HepG2 (cell line): ENCODE data around the gene DNMBP. TPM values are rescaled to one million over a fixed set of nuclear protein-coding genes. Genes with fewer than 3 reads are reported as not detected.

Experiments
- ATAC-seq: fragments of 200-7000 bp; cut with Tn5 transposase; 3 replicates; pipeline ENCODE4 v1.9.1; 2020; ENCODE audit warnings: mild to moderate bottlenecking, moderate library complexity
- BruUV-seq: library from RNA; stranded (reverse); fragments of 400-500 nt; replicated peaks from 2 replicates; lab custom pipeline; 2021; lab: Mats Ljungman, UMichigan
- CTCF ChIA-PET: fragments of 300-600 bp; formaldehyde crosslinking; extraction: SDS; loops from one replicate; lab custom pipeline; 2021; ENCODE audit warnings: low total read pairs, inconsistent platforms, low intra/inter-chr PET ratio; lab: Yijun Ruan, JAX
- POLR2A ChIA-PET: fragments of 350-600 bp; sonication (Branson Sonifier 250); formaldehyde crosslinking; loops from one replicate; lab custom pipeline; 2020; ENCODE audit warnings: antibody characterized with exemption, inconsistent platforms; lab: Yijun Ruan, JAX
- DNase-seq: peaks from one replicate; pipeline ENCODE4 v3.0.0-alpha.2; 2015; ENCODE audit warnings: low spot score
- FAIRE-seq: peaks from 3 replicates; lab custom pipeline; 2011; peaks lifted over from hg19 to GRCh38; lab: Jason Lieb, UNC
- H2AFZ ChIP-seq: one replicate; pipeline ENCODE4 v1.6.1; 2011; ENCODE audit warnings: low read length, inconsistent platforms
- H3K27ac ChIP-seq: fragments of 300-600 bp; 3 replicates; pipeline ENCODE4 v1.8.0; 2011; ENCODE audit warnings: mixed run types, mild to moderate bottlenecking, mixed read lengths, low read length, inconsistent platforms; ENCODE audit not compliant: insufficient read depth; ENCODE audit errors: extremely low read length
- H3K27me3 ChIP-seq, 2 experiments: fragments of 200-600 bp in 1 of 2; 2 replicates in 1 of 2; 3 replicates in 1 of 2; pipeline versions ENCODE4 v1.6.0 to v1.8.0; 2011; ENCODE audit warnings: low read length in 2 of 2, mild to moderate bottlenecking in 2 of 2, moderate library complexity in 2 of 2, inconsistent platforms in 1 of 2; ENCODE audit not compliant: insufficient read depth in 2 of 2, control insufficient read depth in 1 of 2
- H3K36me3 ChIP-seq, 2 experiments: fragments of 200-600 bp in 1 of 2; replicated peaks in 1 of 2; 2 replicates in 1 of 2; 3 replicates in 1 of 2; pipeline versions ENCODE4 v1.5.1 to v1.8.0; 2011; ENCODE audit warnings: low read length in 2 of 2, inconsistent platforms in 1 of 2; ENCODE audit not compliant: insufficient read depth in 2 of 2, control insufficient read depth in 1 of 2
- H3K4me1 ChIP-seq: 2 replicates; pipeline ENCODE4 v1.5.1; 2012; ENCODE audit warnings: low read length, inconsistent platforms; ENCODE audit not compliant: insufficient read depth
- H3K4me2 ChIP-seq: 2 replicates; pipeline ENCODE4 v1.6.0; 2011; ENCODE audit warnings: low read depth, low read length, inconsistent platforms
- H3K4me3 ChIP-seq, 3 experiments: fragments of 200-600 bp in 1 of 3; sonication (generic), shearing (Covaris generic) in 1 of 3; replicated peaks in 1 of 3; 2 replicates each; pipeline ENCODE4 v1.5.1; 2011 to 2016; ENCODE audit warnings: low read length in 3 of 3, inconsistent platforms in 2 of 3, low read depth in 2 of 3, mild to moderate bottlenecking in 2 of 3, control low read depth in 1 of 3, mixed read lengths in 1 of 3; ENCODE audit not compliant: insufficient read depth in 1 of 3
- H3K79me2 ChIP-seq: one replicate; pipeline ENCODE4 v1.6.1; 2011; ENCODE audit warnings: low read length, inconsistent platforms; ENCODE audit not compliant: insufficient read depth
- H3K9ac ChIP-seq: 2 replicates; pipeline ENCODE4 v1.6.0; 2011; ENCODE audit warnings: mild to moderate bottlenecking, low read depth, low read length, inconsistent platforms; ENCODE audit not compliant: insufficient read depth
- H3K9me3 ChIP-seq: 2 replicates; pipeline ENCODE4 v1.5.1; 2012; ENCODE audit warnings: mild to moderate bottlenecking, low read length
- H4K20me1 ChIP-seq: 2 replicates; pipeline ENCODE4 v1.6.0; 2011; ENCODE audit warnings: inconsistent platforms, mild to moderate bottlenecking, low read length, moderate library complexity; ENCODE audit not compliant: insufficient read depth
- CREB1 ChIP-seq, 2 experiments: fragments of 450-650 bp in 1 of 2; IDR thresholded peaks; 2 replicates each; pipeline ENCODE4 v1.6.1; 2016 to 2017; ENCODE audit warnings: control low read depth in 1 of 2, mild to moderate bottlenecking in 1 of 2, missing compliant biosample characterization in 1 of 2, missing genetic modification characterization in 1 of 2
- HNRNPH1 ChIP-seq: fragments of 200-400 bp; formaldehyde crosslinking; optimal IDR thresholded peaks from 2 replicates; pipeline ENCODE3; 2017; ENCODE audit warnings: mild to moderate bottlenecking, low read depth, low read length
- HOXA7 ChIP-seq: sonication (generic); formaldehyde crosslinking; IDR thresholded peaks from 2 replicates; pipeline ENCODE4 v1.8.1; 2022; ENCODE audit warnings: mild to moderate bottlenecking, missing genetic modification reagents, moderate library complexity
- MLXIP ChIP-seq: sonication (generic); formaldehyde crosslinking; IDR thresholded peaks from 2 replicates; pipeline ENCODE4 v1.9.0; 2021; ENCODE audit warnings: missing genetic modification reagents, borderline replicate concordance
- MXI1 ChIP-seq: IDR thresholded peaks from 3 replicates; pipeline ENCODE4 v1.6.1; 2012; ENCODE audit warnings: low read depth, low read length, inconsistent platforms, borderline replicate concordance
- TBP ChIP-seq: sonication (generic); formaldehyde crosslinking; IDR thresholded peaks from 2 replicates; pipeline ENCODE4 v1.5.0; 2020; ENCODE audit warnings: missing genetic modification reagents
- TRIM24 ChIP-seq: sonication (generic); formaldehyde crosslinking; IDR thresholded peaks from 2 replicates; pipeline ENCODE4 v1.8.0; 2022; ENCODE audit warnings: mild to moderate bottlenecking, missing genetic modification reagents
- WGBS: methylation state at CpG from one replicate; pipeline ENCODE4 v1.1.6; 2017; ENCODE audit warnings: low lambda C conversion rate; 5-methylcytosine and 5-hydroxymethylcytosine counted together
- in situ Hi-C: cut with HindIII; loops from 2 replicates; pipeline ENCODE4 v1.10.0; 2017; ENCODE audit warnings: low pct_unique_long_range_greater_than_20kb; ENCODE audit not compliant: extremely low pct_ligation_motif_present
- intact Hi-C: fragments of 100-400 bp; cut with micrococcal nuclease; formaldehyde crosslinking; loops from one replicate; pipeline ENCODE4 v1.10.0; 2022; ENCODE audit not compliant: unreplicated experiment
- polyA plus RNA-seq, 8 experiments: library from polyadenylated mRNA; depleted of rRNA in 3 of 8; stranded (reverse) in 7 of 8; unstranded in 1 of 8; fragments of >200 nt; fragmentation: Illumina TruSeq in 4 of 8; extraction: Trizol in 4 of 8; gene quantifications; 2 replicates each; pipeline versions ENCODE4 v1.2.1 to v1.2.3, GENCODE V29; 2011 to 2016; ENCODE audit warnings: low read depth in 4 of 8, missing spikeins in 1 of 8, mixed read lengths in 1 of 8; ENCODE audit not compliant: insufficient read depth in 1 of 8
- total RNA-seq, 5 experiments: library from RNA; depleted of rRNA; stranded (reverse); fragments of >200 nt; fragmentation: Illumina TruSeq; extraction: Trizol; gene quantifications; 2 replicates each; pipeline ENCODE4 v1.2.3, GENCODE V29; 2016; ENCODE audit warnings: low read depth in 1 of 5
- TF ChIP-seq, protein P1 (sequence below): sonication (generic); formaldehyde crosslinking; IDR thresholded peaks from 2 replicates; pipeline ENCODE4 v1.9.0; 2022; ENCODE audit warnings: low read depth, missing genetic modification reagents

The DNMBP gene
- total and polyA plus RNA-seq, 2 of the 13 experiments (the other 11 are each of a cell fraction or from before 2014, with no cell fraction given): 3.6 to 6.3 TPM

GRCh38 chr10:99854860-99855259 is 154.9 kb downstream of the DNMBP start (continued):
- TF ChIP-seq MXI1 (no peak), TRIM24 (CRISPR knock-in tag) (no peak), TBP (CRISPR knock-in tag) (no peak), HNRNPH1 (no peak), MLXIP (CRISPR knock-in tag) (no peak), HOXA7 (CRISPR knock-in tag) (no peak)

DNA sequence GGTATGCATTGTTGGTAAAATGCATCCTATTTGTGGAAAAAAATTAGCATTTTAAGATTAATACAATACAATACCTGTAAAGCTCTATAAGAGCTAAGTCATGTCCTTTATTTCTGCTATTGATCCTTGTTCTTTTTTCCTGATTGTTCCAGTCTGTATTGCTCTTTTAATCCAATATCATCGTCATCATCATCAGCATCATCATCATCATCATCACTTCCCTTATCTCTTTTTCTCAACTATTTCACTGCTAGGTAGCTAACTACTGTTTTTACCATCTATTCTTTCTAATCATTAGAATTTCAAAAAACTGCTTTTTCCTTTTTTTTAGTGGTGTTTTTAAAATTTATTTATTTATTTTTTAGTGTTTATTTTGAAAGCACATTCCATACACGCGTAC is 156.1 kb downstream of the DNMBP start:
- Histone ChIP-seq H3K9ac (no peak overlapping the region), H3K79me2 (no peaks in the 10 kb centered on the region), H3K4me2 (no peak overlapping the region), H3K27ac (no peak overlapping the region), H3K4me1 (peaks cover 28% of the 10 kb centered on the region), H3K36me3 (peaks cover 11 to 42% of the 10 kb centered on the region in 2 experiments), H3K4me3 (no peak overlapping the region), H2AFZ (no peak overlapping the region), H3K9me3 (no peaks in the 10 kb centered on the region), H3K27me3 (no peaks in the 10 kb centered on the region), H4K20me1 (no peaks in the 10 kb centered on the region; the same call in none of the 2 replicates)
- CTCF ChIA-PET: no interaction called here
- TF ChIP-seq CREB1 (IDR thresholded peaks at IDR 0.05) (peak; percentile 67), CREB1 (CRISPR knock-in tag; IDR thresholded peaks at IDR 0.05) (no peak)
- TF ChIP-seq, protein P1, sequence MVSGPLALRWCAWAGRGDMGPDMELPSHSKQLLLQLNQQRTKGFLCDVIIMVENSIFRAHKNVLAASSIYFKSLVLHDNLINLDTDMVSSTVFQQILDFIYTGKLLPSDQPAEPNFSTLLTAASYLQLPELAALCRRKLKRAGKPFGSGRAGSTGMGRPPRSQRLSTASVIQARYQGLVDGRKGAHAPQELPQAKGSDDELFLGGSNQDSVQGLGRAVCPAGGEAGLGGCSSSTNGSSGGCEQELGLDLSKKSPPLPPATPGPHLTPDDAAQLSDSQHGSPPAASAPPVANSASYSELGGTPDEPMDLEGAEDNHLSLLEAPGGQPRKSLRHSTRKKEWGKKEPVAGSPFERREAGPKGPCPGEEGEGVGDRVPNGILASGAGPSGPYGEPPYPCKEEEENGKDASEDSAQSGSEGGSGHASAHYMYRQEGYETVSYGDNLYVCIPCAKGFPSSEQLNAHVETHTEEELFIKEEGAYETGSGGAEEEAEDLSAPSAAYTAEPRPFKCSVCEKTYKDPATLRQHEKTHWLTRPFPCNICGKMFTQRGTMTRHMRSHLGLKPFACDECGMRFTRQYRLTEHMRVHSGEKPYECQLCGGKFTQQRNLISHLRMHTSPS (CRISPR knock-in tag): no peak
- WGBS: 93% methylated on average over 3 of the region's 3 CpGs
- intact Hi-C loops (no loop called here), in situ Hi-C loops (loop anchor here (10.0 kb wide), 1 partner anchor 251 kb away; no protein-coding TSS in a partner anchor)
- ATAC-seq: no peak
- POLR2A ChIA-PET: interaction anchor here (1.0 to 1.4 kb wide), 2 partner anchors 13 to 77 kb away, joined by 3 read pairs; no protein-coding TSS in a partner anchor
- no peak for FAIRE-seq
- BruUV-seq: no TSS peak
- DNase-seq: no peak
